ENCODE measurements around the gene MED13. TPM values are rescaled to one million over a fixed set of nuclear protein-coding genes. Genes with fewer than 3 reads are reported as not detected.

The MED13 gene
- total RNA-seq, 1 experiment from 2014 or later = 49.4 TPM

GRCh38 chr17:62048262-62048661, 16.8 kb downstream of the MED13 start:
- peaks cover 30% of the 10 kb centered on the region for H4K20me1 ChIP-seq (ENCODE audit: insufficient read depth)
- 0 out of 2 replicates have a peak, but pooled peaks cover 3% of the 10 kb centered on the region for H3K4me1 ChIP-seq (replicated peaks; ENCODE audit: insufficient read depth)
- no peak for DNase-seq
- H3K4me3 ChIP-seq = no peak overlapping the region
- ChIA-PET CTCF (interaction anchor here (0.7 kb wide), 1 partner anchor 52 kb away, joined by 6 read pairs; no protein-coding TSS in a partner anchor), POLR2A (ENCODE audit: unreplicated experiment) (no interaction called here)
- peaks cover 11% of the 10 kb centered on the region for H3F3A ChIP-seq (ENCODE audit: insufficient read depth, low read depth)
- H3K9me2 ChIP-seq (ENCODE audit: insufficient read depth) = no peaks in the 10 kb centered on the region
- H3K79me2 ChIP-seq (ENCODE audit: low read depth) = peaks cover 69% of the 10 kb centered on the region
- H2AFZ ChIP-seq = no peak overlapping the region
- BruUV-seq (replicated peaks) = no TSS peak
- intact Hi-C loops (cut with micrococcal nuclease; ENCODE audit: unreplicated experiment) = no loop called here
- no peak overlapping the region for H3K4me2 ChIP-seq
- no peaks in the 10 kb centered on the region for H3K9me3 ChIP-seq (ENCODE audit: insufficient read depth, low read depth)
- no peak overlapping the region for H3K27ac ChIP-seq
- TF ChIP-seq EZH2 (IDR thresholded peaks at IDR 0.05; ENCODE audit: low read depth) (no peak), CTCF (conservative IDR thresholded peaks at IDR 0.05) (no peak)
- peaks cover 30% of the 10 kb centered on the region for H3K36me3 ChIP-seq (ENCODE audit: low read depth)
- H3K27me3 ChIP-seq (ENCODE audit: insufficient read depth, low read depth) = no peaks in the 10 kb centered on the region

GRCh38 chr17:62045517-62045916, 19.6 kb downstream of the MED13 start:
- Histone ChIP-seq H3K9me3 (ENCODE audit: insufficient read depth, low read depth) (no peaks in the 10 kb centered on the region), H2AFZ (no peak overlapping the region), H3K27me3 (ENCODE audit: insufficient read depth, low read depth) (no peaks in the 10 kb centered on the region), H3F3A (ENCODE audit: insufficient read depth, low read depth) (no peaks in the 10 kb centered on the region), H3K27ac (no peak overlapping the region), H3K4me1 (replicated peaks; ENCODE audit: insufficient read depth) (no peaks in the 10 kb centered on the region), H3K4me3 (no peak overlapping the region), H4K20me1 (ENCODE audit: insufficient read depth) (peaks cover 47% of the 10 kb centered on the region), H3K4me2 (no peak overlapping the region), H3K79me2 (ENCODE audit: low read depth) (peaks cover 65% of the 10 kb centered on the region), H3K9me2 (ENCODE audit: insufficient read depth) (no peaks in the 10 kb centered on the region), H3K36me3 (ENCODE audit: low read depth) (peaks cover 16% of the 10 kb centered on the region)
- CTCF ChIA-PET = no interaction called here
- no TSS peak for BruUV-seq (replicated peaks)
- POLR2A ChIA-PET (ENCODE audit: unreplicated experiment) = no interaction called here
- intact Hi-C loops (cut with micrococcal nuclease; ENCODE audit: unreplicated experiment) = no loop called here
- DNase-seq = no peak
- TF ChIP-seq EZH2 (IDR thresholded peaks at IDR 0.05; ENCODE audit: low read depth) (no peak), CTCF (conservative IDR thresholded peaks at IDR 0.05) (no peak)

GRCh38 chr17:62045109-62045508, 20.0 kb downstream of the MED13 start:
- Histone ChIP-seq H2AFZ (no peak overlapping the region), H3K4me1 (replicated peaks; ENCODE audit: insufficient read depth) (no peaks in the 10 kb centered on the region), H3K27ac (no peak overlapping the region), H3K27me3 (ENCODE audit: insufficient read depth, low read depth) (no peaks in the 10 kb centered on the region), H3F3A (ENCODE audit: insufficient read depth, low read depth) (no peaks in the 10 kb centered on the region), H3K79me2 (ENCODE audit: low read depth) (peaks cover 69% of the 10 kb centered on the region), H3K4me2 (no peak overlapping the region), H3K9me3 (ENCODE audit: insufficient read depth, low read depth) (no peaks in the 10 kb centered on the region), H3K4me3 (no peak overlapping the region), H4K20me1 (ENCODE audit: insufficient read depth) (peaks cover 49% of the 10 kb centered on the region), H3K9me2 (ENCODE audit: insufficient read depth) (no peaks in the 10 kb centered on the region), H3K36me3 (ENCODE audit: low read depth) (peaks cover 19% of the 10 kb centered on the region)
- intact Hi-C loops (cut with micrococcal nuclease; ENCODE audit: unreplicated experiment) = no loop called here
- no peak for TF ChIP-seq CTCF (conservative IDR thresholded peaks at IDR 0.05)
- no peak for TF ChIP-seq EZH2 (IDR thresholded peaks at IDR 0.05; ENCODE audit: low read depth)
- no TSS peak for BruUV-seq (replicated peaks)
- DNase-seq = no peak
- CTCF ChIA-PET = no interaction called here
- POLR2A ChIA-PET (ENCODE audit: unreplicated experiment) = no interaction called here

Measured in PC-9 (cell line).